HG02759 (cell line): ENCODE data around the gene DTD2.
"Not testable (repeated sequence)": the region's sequence is repeated elsewhere in the genome, so short reads cannot be mapped to it uniquely, and the experiment has no call there.

Experiments
- ATAC-seq: cut with Tn5 transposase; IDR thresholded peaks from one replicate; pipeline ENCODE4 v1.9.1; 2021; ENCODE audit warnings: mild to moderate bottlenecking, moderate library complexity; ENCODE audit not compliant: unreplicated experiment

DTD2 gene

GRCh38 chr14:31442284-31442683 lies 15.0 kb downstream of the DTD2 start:
- no peak for ATAC-seq

- ATAC-seq = no peak
These were observed 15.8 kb downstream of the DTD2 start for GRCh38 chr14:31441273-31442111.

GRCh38 chr14:31440280-31440679 lies 17.0 kb downstream of the DTD2 start:
- ATAC-seq = no peak

GRCh38 chr14:31439561-31439960 lies 17.7 kb downstream of the DTD2 start:
- no peak for ATAC-seq

- ATAC-seq = not testable (repeated sequence)
These were observed 20.1 kb downstream of the DTD2 start for GRCh38 chr14:31437045-31437691.

GRCh38 chr14:31435276-31435675 lies 22.0 kb downstream of the DTD2 start:
- no peak for ATAC-seq

GRCh38 chr14:31430634-31431264 lies 26.6 kb downstream of the DTD2 start:
- no peak for ATAC-seq

GRCh38 chr14:31429791-31430190 lies 27.5 kb downstream of the DTD2 start:
- no peak for ATAC-seq

GRCh38 chr14:31428011-31428410 lies 29.3 kb downstream of the DTD2 start:
- ATAC-seq = no peak

- no peak for ATAC-seq
These were observed 30.6 kb downstream of the DTD2 start for GRCh38 chr14:31426663-31427062.

GRCh38 chr14:31425905-31426304 lies 31.4 kb downstream of the DTD2 start:
- ATAC-seq = no peak

GRCh38 chr14:31421200-31421599 lies 36.1 kb downstream of the DTD2 start:
- no peak for ATAC-seq

GRCh38 chr14:31420319-31421111 lies 36.8 kb downstream of the DTD2 start, which contains the start of gene HEATR5A:
TSS of gene HEATR5A (minus strand) at chr14:31420550. CDS start at chr14:31402975, 17,575 bp downstream.
- ATAC-seq = peak; percentile 97

- ATAC-seq = peak; percentile 22
These were observed 37.4 kb downstream of the DTD2 start for GRCh38 chr14:31419967-31420318.

GRCh38 chr14:31419179-31419966 lies 37.9 kb downstream of the DTD2 start:
- ATAC-seq = no peak

- ATAC-seq = no peak
These were observed 38.9 kb downstream of the DTD2 start for GRCh38 chr14:31418440-31418839.

- no peak for ATAC-seq
These were observed 43.0 kb downstream of the DTD2 start for GRCh38 chr14:31414190-31414833.

GRCh38 chr14:31411218-31411727 lies 46.0 kb downstream of the DTD2 start:
- no peak for ATAC-seq

- no peak for ATAC-seq
These were observed 47.2 kb downstream of the DTD2 start for GRCh38 chr14:31410048-31410650.
